ENCODE data around the gene KAZN.

Gene KAZN

DNA sequence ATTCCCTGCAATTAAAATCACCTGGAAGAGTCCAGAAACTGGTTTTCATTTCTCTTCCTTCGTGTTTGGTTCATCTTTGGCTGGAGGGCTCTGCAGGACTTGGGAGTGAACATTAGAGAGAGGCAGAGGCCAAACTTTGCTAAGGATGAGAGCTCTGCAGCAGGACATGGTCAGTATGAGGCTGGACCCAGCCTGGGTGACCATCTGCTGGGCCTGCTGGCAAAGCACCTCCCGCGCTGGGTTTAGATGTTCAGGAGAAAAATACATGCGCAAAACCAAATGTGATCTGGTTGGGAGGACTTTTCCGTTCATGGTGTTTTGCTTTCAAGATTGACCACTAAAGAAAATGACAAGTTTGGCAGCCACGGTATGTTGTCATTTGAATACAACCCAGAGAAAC is 15.9 kb downstream of the KAZN start:
- DNase-seq (ENCODE audit: low read depth in 2 of 2): no peak

DNA sequence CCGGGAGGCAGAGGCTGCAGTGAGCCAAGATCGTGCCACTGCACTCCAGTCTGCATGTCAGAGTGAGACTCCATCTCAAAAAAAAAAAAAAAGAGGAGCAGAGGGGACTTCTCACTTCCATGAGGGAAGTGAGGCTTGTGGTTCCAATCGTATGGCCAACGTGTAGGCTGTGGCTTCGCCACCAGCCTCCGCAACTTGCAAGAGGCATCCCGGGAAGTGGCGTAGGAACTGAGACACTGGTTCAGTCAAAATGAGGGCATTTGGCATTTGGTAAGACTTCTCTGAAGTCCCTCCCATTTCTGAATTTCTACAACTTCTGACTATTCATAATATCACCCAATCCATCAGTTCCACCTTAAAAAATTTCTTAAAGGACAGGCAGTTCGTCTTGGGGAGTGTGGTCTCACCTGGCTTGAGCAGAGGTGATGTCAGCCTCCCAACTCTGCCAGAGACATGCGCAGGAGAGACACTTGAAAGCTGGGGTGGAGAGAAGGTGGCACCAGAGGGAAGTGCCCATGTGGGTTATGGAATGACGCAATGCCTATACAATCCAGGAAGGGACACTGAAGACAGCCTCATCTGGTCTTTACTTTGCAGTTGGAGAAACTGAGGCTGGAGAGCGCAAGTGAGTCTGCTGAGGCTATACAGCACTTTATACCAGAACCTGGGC is 17.2 kb downstream of the KAZN start:
- DNase-seq (ENCODE audit: low read depth in 2 of 2): no peak

DNA sequence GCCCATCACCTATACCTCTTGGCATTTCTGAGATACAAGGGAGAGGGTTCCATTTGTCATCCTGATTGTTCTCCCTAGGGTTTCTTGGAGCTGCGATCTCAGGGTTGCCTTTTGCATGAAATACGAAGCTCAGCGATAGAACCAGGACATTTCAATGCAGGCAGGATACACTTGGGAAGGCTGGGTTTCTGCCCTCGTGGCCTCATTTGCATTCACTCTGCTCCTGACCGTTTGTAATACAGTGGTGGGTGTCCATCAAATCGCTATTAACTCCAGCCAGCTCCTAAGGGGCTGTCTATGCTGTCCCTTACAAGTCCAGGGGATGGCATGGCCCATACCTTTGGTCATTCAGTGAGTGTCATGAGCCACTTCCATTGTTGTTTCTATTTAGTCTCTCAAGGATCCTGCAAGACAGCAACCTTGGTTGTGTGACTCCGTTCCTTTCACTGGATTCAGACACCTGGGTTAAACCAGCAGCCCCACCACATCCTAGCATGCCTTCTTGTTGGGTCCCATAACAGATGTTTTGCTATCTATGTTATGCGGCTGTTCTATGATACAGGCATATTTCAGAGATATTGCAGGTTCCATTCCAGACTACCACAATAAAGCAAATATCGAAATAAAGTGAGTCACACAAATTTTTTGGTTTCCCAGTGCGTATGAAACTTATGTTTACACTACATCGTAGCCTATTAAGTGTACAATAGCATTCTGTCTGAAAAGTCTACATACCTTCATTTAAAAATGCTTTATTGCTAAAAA is 18.3 kb downstream of the KAZN start:
- no peak for DNase-seq (ENCODE audit: low read depth in 2 of 2)

DNA sequence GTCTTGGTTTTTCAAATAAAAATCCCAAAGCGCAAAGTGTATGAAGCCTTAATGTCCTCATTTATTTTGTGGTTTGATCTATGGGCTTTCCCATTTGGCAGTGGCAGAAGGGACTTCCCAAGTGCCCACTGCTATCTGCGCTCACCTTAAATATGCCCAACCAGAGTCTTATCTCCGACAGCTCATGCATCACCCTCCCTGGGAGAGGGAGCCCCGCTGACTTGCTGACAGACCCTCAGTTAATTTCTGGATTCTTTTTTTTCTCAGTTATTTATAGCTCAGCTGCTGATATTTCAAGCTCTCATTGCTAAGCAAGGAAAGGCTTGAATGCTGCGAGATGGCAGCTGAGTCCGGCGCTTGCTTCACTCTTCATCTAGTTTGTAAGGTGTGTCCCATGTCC is 19.3 kb downstream of the KAZN start:
- no peak for DNase-seq (ENCODE audit: low read depth in 2 of 2)

DNA sequence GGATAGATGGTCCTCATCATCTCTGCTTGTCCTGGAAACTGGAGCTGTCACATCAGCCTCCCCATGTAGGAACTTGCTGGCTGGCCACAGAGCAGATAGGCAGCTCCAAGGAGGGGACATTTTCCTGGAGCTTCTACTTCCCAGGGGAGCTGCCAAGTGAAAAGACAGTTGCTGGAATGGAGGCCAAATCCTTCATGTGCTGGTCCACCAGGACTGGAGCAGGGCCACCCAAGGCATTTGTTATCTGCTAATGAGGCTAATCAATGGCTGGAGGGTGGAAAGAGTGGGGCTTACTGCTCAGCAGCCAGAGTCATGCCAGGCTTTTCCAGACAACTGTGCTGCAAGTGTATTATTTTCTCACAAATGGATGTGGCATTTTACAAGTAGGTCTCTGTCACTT is 22.5 kb downstream of the KAZN start:
- DNase-seq (ENCODE audit: low read depth in 2 of 2): no peak

DNA sequence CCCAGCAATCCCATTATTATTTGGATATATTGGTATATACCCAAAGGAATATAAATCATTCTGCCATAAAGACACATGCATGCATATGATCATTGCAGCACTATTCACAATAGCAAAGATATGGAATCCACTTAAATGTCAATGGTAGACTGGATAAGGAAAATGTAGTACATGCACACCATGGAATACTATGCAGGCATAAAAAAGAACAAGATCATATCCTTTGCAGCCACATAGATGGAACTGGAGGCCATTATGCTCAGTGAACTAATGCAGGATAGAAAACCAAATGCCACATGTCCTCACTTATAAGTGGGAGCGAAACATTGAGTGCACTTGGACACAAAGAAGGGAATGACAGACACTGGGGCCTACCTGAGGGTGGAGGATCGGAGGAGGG is 24.6 kb downstream of the KAZN start:
- DNase-seq (ENCODE audit: low read depth in 2 of 2): no peak

DNA sequence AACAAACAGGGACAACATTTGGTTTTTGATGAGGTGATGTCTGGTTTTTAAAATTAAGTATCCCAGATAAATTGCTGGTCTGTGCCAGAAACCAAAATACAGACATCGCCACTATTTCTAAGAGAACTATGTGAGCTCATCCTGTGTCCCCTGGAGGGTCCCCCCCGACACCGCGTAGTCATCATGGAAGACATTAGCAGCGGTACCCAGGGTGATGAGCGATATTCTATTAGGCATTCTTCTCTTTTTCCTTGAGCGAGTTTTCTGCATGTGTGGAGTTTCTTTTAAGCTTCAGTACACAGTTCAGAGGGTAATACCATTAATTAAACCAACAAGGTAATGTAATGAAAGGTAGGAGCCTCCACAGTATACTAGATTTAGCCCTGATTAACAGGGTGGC is 26.5 kb downstream of the KAZN start:
- DNase-seq (ENCODE audit: low read depth in 2 of 2): no peak

DNA sequence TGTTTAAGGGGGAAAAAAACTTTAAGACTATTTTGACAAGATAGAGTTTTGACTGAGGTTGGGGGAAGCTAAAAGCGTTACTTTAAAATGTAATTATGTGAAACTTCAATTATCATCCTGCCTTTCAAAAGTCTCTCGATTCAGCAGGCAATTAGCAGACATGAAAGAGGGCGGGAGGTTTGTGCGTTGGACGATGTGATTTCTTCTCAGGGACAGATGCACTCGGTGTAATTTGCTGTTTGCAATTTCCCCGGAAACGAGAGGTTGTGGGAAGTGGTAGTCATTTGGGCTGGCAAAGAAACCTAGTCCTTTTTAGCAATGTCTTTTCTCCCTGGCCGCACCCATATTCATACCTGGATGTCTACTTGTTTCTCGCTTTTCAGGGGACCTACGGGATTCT is 27.1 kb downstream of the KAZN start:
- DNase-seq (ENCODE audit: low read depth in 2 of 2): no peak

DNA sequence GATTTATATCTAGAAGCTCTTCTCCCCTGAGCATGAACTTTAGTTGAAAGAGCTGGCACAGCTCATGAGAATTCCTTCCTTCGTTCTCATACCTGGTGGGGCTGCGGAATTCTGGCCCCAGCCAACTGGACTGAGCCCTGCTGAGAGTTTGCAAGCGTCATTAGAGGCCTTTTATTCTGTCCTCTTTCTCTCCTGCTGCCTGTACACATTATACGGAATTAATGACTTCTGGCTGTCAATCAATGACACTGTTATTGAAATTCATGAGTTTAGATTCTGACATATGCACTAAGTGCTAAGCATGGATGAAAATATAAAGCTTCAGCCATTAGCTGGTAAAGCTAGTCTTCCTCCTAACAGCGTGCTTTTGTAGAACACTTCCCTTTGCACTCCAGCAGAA is 27.5 kb downstream of the KAZN start:
- DNase-seq (ENCODE audit: low read depth in 2 of 2): no peak

DNA sequence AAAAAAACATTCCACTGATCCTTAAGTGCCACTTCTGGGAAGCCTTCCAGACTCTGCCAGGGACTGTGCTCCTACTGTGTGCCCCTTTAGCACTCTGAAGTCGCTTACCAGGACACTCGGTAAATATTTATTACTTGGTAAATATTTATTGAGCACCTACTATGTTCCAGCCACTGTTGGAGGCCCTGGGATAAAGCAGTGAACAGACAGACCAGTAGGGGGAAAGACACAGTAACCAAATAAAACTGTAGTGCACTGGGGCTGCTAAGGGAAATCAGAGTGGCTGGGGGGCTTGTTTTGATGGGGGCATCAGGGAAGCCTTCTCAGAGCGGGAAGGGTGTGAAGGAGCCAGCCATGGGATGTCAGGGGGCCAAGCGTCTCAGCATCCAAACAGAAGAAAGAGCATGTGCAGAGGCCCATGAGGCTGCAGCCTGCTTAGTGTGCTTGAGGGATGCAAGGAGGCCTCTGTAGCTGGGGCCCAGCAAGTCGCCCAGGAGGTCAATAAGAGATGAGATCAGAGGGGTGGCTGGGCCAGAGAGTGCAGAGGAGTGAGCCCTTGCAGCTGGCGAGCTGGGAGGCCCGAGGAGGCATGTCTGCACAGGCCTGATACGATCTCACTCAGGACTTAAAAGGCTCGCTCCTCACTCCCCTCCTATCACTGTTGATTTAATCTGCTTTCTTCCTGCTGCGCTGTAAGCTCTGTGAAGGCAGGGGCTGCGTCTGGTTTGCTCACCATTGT is 28.6 kb downstream of the KAZN start:
- no peak for DNase-seq (ENCODE audit: low read depth in 2 of 2)

DNA sequence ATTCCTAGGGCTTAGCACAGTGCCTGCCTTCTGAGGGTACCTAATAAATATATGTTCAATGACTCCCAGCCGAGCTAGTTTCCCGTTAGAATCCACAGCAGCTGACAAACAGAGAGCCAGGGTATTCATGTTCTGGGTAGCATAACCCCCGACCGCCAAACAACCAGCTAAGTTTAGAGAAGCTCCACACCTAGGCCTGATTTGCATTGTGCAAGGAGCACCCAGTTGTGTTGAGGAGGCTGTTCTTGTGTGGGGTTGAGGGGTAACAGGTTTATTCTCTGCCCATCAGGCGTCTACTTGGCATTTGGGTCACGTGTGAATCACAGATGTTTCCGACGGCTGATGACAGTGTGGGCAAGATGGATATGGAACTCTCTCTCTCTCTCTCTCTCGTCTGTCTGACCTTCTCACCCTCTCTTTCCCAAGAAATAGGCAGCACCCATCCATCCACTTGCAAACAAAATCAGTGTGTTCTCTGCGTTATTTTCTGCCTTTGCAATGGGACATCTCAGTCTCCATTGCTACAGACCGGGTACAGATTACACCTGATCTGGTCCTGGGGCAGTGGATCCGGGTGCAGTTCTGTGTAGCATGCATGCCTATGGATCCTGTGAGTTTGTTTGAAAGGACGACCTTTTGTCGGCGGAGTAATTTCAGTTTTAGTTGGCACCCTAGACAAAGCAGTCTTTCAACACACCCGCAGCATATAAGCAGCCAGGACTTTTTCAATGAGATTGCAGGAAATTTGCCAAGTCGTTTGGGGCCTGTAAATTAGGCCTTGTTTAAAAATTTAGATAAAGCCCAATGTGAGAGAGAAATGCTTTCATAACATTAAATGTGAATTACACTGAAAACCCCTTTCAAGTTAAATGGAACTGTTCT is 29.4 kb downstream of the KAZN start:
- DNase-seq (ENCODE audit: low read depth in 2 of 2): no peak

DNA sequence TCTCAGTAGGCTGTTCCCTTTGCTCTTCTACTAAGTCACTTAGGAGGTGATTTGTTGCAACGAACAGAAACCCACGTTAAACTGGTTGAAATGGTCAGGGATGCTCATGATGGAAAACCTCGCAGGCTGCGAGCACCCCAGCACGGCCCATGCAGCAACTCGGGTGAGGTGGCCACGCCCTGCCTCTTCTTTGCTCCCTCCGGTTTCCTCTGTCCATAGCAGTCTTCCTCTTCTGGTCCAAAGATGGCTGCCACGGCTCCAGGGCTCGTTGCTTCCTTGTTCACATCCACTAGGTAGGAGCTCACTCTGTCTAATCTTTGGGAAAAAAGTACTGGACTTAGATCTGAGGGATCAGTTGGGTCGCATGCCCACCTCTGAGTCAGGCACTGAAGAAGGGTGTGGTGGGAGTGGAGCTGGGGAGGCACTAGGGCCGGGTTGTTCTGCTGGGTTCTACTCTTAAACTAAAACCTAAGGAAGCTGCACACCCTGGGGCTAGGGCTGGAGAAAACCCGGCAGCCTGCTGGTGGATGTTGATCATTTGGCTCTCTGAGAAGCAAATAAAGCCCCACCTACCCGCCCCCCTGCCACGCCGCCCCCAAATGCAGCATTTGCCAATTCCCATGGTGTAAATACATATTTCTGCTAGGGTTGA is 31.0 kb downstream of the KAZN start:
- DNase-seq (ENCODE audit: low read depth in 2 of 2): no peak

DNA sequence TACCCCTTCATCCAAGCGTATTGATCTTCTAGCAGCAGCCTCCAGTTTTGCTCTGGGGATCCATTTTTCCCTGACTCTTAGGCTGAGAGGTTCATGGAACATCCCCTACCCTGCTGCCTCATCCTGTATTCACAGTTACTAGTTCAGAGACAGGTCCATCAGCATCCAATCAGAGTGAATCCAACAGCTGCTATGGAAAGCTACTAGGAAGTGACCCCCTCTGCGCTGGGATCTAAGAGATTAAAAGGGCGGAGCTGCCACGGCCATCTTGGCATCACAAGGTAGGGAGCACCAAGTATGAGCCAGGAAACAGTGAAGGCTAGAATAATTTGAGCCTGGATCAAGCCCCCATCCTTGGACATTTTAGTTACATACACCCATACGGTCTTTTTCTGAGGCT is 32.5 kb downstream of the KAZN start:
- DNase-seq (ENCODE audit: low read depth in 2 of 2): no peak

DNA sequence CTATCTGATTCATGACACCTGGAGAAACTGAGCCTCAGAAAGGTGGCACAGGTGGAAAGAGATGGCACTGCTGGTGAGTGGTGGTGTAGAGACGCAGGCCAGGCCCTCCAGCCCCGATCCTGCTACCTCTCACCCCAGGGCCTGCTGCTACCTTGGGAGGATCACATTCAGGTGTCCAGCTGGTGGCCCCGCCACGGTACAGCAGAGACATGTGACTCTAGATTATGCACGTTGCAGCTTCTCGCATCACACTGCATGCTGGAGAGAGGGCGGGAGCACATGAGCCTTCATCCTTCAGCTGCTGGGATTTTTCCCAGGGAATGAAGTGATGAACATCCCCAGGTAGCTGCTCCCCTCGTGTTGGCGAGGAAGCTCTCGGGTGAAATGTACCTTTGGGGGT is 32.9 kb downstream of the KAZN start:
- no peak for DNase-seq (ENCODE audit: low read depth in 2 of 2)

DNA sequence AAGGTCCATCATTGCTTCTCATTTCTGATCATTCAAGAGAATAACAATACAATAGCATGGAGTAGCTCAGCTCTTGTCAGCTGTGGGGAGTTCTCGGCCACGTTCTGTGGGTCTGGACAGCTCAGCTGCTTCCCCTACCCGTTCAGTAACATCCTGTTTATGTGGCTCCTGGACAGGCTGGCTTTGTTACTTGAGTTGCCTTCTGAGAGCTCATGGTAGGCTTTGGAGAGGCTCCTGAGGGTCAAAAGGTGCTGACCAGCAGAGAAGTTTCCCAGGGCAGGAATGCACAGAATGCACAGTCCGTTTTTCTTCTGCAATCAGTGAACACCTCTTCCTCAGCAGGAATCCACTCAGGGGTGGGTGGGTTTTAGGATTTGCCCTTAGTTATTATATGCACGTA is 36.0 kb downstream of the KAZN start:
- no peak for DNase-seq (ENCODE audit: low read depth in 2 of 2)

DNA sequence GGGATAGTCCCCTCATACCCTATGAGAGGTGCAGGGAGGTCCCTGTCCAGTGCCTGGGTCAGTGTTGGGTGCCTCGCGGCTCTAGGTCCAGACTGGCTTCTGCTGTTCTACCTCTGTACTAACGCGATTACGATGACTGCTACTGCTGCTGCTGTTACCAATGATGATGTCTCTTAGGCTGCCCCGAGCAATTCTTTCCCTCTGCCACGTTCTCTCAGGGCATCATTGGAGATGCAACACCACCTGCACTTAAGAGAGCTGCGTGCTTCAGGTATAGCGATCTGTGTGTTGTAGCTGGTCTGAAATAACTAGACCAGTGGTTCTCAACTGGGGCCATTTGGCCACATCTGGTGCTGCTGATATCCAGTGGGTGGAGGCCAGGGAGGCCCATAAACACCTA is 36.9 kb downstream of the KAZN start:
- DNase-seq (ENCODE audit: low read depth in 2 of 2): no peak

DNA sequence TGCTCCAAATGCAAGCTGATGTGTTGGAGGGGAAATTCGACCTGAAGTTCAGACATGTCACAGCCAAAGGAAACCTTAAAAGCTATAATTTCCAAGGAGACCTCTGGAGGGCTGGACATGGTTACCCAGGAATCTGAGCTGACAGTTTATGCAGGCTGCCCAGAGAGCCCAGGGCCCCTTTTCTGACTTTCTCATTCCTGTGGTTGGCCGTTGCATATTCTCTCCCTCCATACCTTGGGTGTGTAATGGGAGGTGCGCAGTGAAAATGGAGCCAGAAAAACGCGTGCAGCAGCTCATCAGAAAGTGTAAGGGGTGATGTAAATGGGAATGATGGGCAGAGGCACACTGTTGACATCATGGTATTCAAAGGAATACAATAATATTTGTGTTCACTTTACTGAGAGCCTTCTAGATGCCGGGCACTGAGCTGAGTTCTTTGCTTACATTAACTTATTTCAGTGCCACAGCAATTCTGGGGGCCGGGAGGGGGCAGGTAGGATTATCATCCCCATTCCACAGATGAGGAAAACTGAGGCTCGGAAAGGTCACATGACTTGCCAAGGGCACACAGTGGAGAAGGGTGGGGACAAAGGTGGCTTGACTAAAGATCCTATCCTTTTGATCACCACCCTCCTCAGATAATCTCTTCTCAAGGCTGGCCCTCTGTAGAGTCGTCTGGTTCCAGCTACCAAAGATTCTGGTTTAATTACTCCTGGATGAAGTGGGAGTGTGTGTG is 38.6 kb downstream of the KAZN start:
- DNase-seq (ENCODE audit: low read depth in 2 of 2): no peak

DNA sequence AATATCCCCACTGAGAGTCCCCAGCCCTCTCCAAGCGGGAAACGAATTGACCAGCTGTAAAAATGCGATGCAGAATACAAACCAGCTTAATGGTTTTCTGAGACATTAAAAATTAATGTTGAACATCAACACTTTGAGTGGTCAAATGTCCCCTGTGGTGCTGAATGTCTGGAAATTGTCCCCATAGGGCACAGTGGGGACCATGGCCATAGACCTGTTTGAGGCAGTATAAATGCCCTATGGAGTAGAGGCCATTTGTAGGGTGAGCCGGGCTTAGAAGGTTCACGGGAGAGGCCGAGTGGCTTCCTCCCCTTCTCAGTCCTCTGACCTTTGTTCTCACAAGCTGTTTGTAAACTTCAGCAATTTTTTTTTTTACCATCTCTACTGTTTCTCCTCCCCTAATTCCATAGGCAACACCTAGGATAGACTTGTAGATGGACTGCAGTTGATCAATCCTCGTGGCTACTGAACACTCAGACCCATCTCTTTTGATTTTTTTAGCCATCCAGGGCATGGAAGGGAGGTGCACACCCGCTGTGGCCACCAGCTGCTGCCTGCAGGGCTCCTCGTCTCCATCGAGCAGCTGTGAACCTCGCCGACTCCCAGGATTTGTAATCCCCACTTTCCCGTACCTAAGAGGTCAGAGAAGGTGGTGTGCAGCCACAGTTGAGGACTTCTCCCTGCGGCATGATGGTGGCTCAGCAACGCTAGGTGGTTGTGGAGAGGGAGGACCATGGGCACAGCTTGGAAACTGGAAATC is 41.0 kb downstream of the KAZN start:
- no peak for DNase-seq (ENCODE audit: low read depth in 2 of 2)

DNA sequence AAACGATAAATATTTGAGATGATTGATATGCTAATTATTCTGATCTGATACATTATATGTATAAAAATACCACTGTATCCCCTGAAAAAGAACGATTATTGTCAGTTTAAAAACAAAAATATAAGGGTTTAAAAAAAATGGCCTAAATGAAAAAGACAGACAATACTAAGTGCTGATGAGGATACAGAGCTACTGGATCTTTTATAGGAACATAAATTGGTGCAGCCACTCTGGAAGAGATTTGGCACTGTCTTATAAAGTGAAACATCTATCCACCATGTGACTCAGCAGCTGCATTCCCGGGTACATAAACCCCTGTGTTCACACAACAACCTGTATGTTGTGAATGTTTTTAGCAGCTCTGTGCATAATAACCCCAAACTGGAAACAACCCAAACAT is 44.2 kb downstream of the KAZN start:
- no peak for DNase-seq (ENCODE audit: low read depth in 2 of 2)

DNA sequence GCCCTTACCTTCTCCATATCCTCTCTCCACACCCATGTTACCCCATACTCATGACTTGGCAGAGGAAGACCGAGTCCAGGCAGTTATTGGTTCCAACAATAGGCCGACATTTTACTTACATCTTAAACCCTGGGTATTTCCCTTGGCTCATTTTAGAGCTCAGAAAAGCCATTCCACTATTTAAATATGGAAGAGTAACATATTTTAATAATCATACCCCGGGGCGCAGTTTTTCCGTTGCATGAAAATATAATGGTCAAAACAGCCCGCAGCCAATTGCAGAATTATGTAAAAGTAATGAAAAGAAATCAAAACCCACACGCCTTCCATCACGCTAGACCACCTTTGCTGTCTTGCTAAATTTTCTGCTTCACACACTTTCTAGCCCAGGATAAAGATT is 48.5 kb downstream of the KAZN start:
- no peak for DNase-seq (ENCODE audit: low read depth in 2 of 2)
